Endothelial cell of umbilical vein (primary cell): ENCODE measurements around the gene KRTAP10-7. TPM values are rescaled to one million over a fixed set of nuclear protein-coding genes. Genes with fewer than 3 reads are reported as not detected.
"Not testable (repeated sequence)": the region's sequence is repeated elsewhere in the genome, so short reads cannot be mapped to it uniquely, and the experiment has no call there.

ENCODE experiments used
- BruUV-seq: library from RNA; stranded (reverse); fragments of 400-500 nt; replicated peaks from 2 replicates; lab custom pipeline; 2021; lab: Mats Ljungman, UMichigan
- CTCF ChIA-PET: fragments of 300-600, 350-600 bp; sonication (Branson Sonifier 250); formaldehyde crosslinking; loops from one replicate; lab custom pipeline; 2021; ENCODE audit warnings: antibody characterized with exemption, inconsistent platforms; lab: Charles Lee
- POLR2A ChIA-PET: fragments of 300-600, 350-600 bp; sonication (Branson Sonifier 250); formaldehyde crosslinking; loops from one replicate; lab custom pipeline; 2021; ENCODE audit warnings: antibody characterized with exemption, inconsistent platforms; lab: Charles Lee
- DNase-seq: peaks from one replicate; pipeline ENCODE4 v3.0.0-alpha.2; 2011; ENCODE audit warnings: low read depth, low spot score
- FAIRE-seq: peaks from 2 replicates; lab custom pipeline; 2011; peaks lifted over from hg19 to GRCh38; lab: Jason Lieb, UNC
- H2AFZ ChIP-seq: 2 replicates; pipeline ENCODE4 v1.6.0; 2012; ENCODE audit warnings: low read depth, low read length, control low read depth, inconsistent platforms
- H3K27ac ChIP-seq: 2 replicates; pipeline ENCODE4 v1.5.1; 2011; ENCODE audit warnings: low read depth, mild to moderate bottlenecking, control low read depth, low read length, moderate library complexity; ENCODE audit not compliant: insufficient read depth
- H3K27me3 ChIP-seq, 2 experiments: 2 replicates each; pipeline versions ENCODE4 v1.6.0 to v1.6.1; 2011; ENCODE audit warnings: low read length in 2 of 2, mixed read lengths in 1 of 2; ENCODE audit not compliant: control insufficient read depth in 2 of 2, insufficient read depth in 2 of 2
- H3K36me3 ChIP-seq, 2 experiments: 2 replicates in 1 of 2; 3 replicates in 1 of 2; pipeline ENCODE4 v1.5.1; 2011; ENCODE audit warnings: low read length in 2 of 2, mild to moderate bottlenecking in 1 of 2, moderate library complexity in 1 of 2; ENCODE audit not compliant: control insufficient read depth in 2 of 2, insufficient read depth in 2 of 2; ENCODE audit errors: extremely low read depth in 1 of 2
- H3K4me1 ChIP-seq: 3 replicates; pipeline ENCODE4 v1.5.1; 2011; ENCODE audit warnings: mild to moderate bottlenecking, low read length; ENCODE audit not compliant: control insufficient read depth, insufficient read depth; ENCODE audit errors: extremely low read depth
- H3K4me2 ChIP-seq: 2 replicates; pipeline ENCODE4 v1.6.1; 2011; ENCODE audit warnings: low read length, control low read depth, mixed read lengths; ENCODE audit not compliant: insufficient read depth
- H3K4me3 ChIP-seq, 3 experiments: fragments of 200-600 bp in 1 of 3; sonication (generic), shearing (Covaris generic) in 1 of 3; replicated peaks in 1 of 3; 2 replicates each; pipeline ENCODE4 v1.5.1; 2011 to 2016; ENCODE audit warnings: control low read depth in 3 of 3, low read length in 3 of 3, mild to moderate bottlenecking in 2 of 3, inconsistent platforms in 1 of 3, low read depth in 1 of 3, moderate library complexity in 1 of 3; ENCODE audit not compliant: insufficient read depth in 1 of 3
- H3K79me2 ChIP-seq: 2 replicates; pipeline ENCODE4 v1.6.0; 2012; ENCODE audit warnings: low read length, inconsistent platforms; ENCODE audit not compliant: control insufficient read depth, insufficient read depth
- H3K9ac ChIP-seq: replicated peaks from 2 replicates; pipeline ENCODE3; 2011; ENCODE audit warnings: low read length, control low read depth; ENCODE audit not compliant: insufficient read depth; ENCODE audit errors: extremely low read depth
- H3K9me1 ChIP-seq: replicated peaks from 3 replicates; pipeline ENCODE4 v1.6.0; 2011; ENCODE audit warnings: mild to moderate bottlenecking, low read length; ENCODE audit not compliant: control insufficient read depth, insufficient read depth; ENCODE audit errors: extremely low read depth
- H3K9me3 ChIP-seq: replicated peaks from 2 replicates; pipeline ENCODE4 v1.5.1; 2012; ENCODE audit warnings: low read length, inconsistent platforms; ENCODE audit not compliant: control insufficient read depth, insufficient read depth
- H4K20me1 ChIP-seq: replicated peaks from 2 replicates; pipeline ENCODE3; 2011; ENCODE audit warnings: mild to moderate bottlenecking, low read length; ENCODE audit not compliant: control insufficient read depth, insufficient read depth; ENCODE audit errors: extremely low read depth
- EZH2 ChIP-seq: IDR thresholded peaks from 2 replicates; pipeline ENCODE4 v1.6.1; 2012; ENCODE audit warnings: borderline replicate concordance, low read depth, mild to moderate bottlenecking, moderate library complexity, low read length, inconsistent platforms; ENCODE audit not compliant: severe bottlenecking
- FOS ChIP-seq: IDR thresholded peaks from 2 replicates; pipeline ENCODE4 v1.6.1; 2011; ENCODE audit warnings: mild to moderate bottlenecking, low read length, moderate library complexity, borderline replicate concordance; ENCODE audit not compliant: insufficient read depth
- GATA2 ChIP-seq: IDR thresholded peaks from 2 replicates; pipeline ENCODE4 v1.7.0; 2011; ENCODE audit warnings: low read depth, mild to moderate bottlenecking, moderate library complexity, mixed read lengths, low read length; ENCODE audit not compliant: insufficient read length, insufficient read depth
- JUN ChIP-seq: IDR thresholded peaks from 2 replicates; pipeline ENCODE4 v1.6.1; 2011; ENCODE audit warnings: borderline replicate concordance, low read depth; ENCODE audit not compliant: insufficient read length, insufficient read depth
- MYC ChIP-seq: IDR thresholded peaks from one replicate; pipeline ENCODE4 v1.6.1; 2011; ENCODE audit warnings: mild to moderate bottlenecking, low read depth, low read length
- POLR2A ChIP-seq: IDR thresholded peaks from 2 replicates; pipeline ENCODE4 v1.6.1; 2012; ENCODE audit warnings: low read depth, mild to moderate bottlenecking, control low read depth, low read length
- POLR2AphosphoS5 ChIP-seq: IDR thresholded peaks from 2 replicates; pipeline ENCODE4 v1.6.1; 2012; ENCODE audit warnings: low read depth, mild to moderate bottlenecking, control low read depth, low read length, moderate library complexity; ENCODE audit not compliant: insufficient read depth
- dilution Hi-C: fragments of 300-500 bp; cut with MboI; formaldehyde crosslinking; loops from one replicate; pipeline ENCODE4 v1.15.0; 2019; ENCODE audit warnings: low sequenced_read_pairs; ENCODE audit not compliant: extremely low pct_ligation_motif_present
- intact Hi-C: fragments of 100-400 bp; cut with micrococcal nuclease; formaldehyde crosslinking; loops from one replicate; pipeline ENCODE4 v1.10.0; 2022
- polyA plus RNA-seq, 4 experiments: library from polyadenylated mRNA; depleted of rRNA in 3 of 4; stranded (reverse) in 3 of 4; unstranded in 1 of 4; fragments of >200 nt; gene quantifications; 2 replicates each; pipeline versions ENCODE4 v1.2.1 to v1.2.3, GENCODE V29; 2011 to 2012; ENCODE audit warnings: missing spikeins in 1 of 4
- total RNA-seq: library from RNA; stranded (reverse); gene quantifications from 2 replicates; pipeline ENCODE4 v1.2.3, GENCODE V29; 2021
- TF ChIP-seq, protein P1 (sequence below): IDR thresholded peaks from 2 replicates; pipeline ENCODE4 v1.6.1; 2011; ENCODE audit not compliant: insufficient read depth, insufficient read length
- TF ChIP-seq, protein P2 (sequence below), 2 donors: IDR thresholded peaks; 1 replicate in 1 of 2; 2 replicates in 1 of 2; pipeline ENCODE4 v1.5.1; 2011; ENCODE audit warnings: low read length in 2 of 2, mild to moderate bottlenecking in 2 of 2, moderate library complexity in 2 of 2, control low read depth in 1 of 2, inconsistent platforms in 1 of 2, low read depth in 1 of 2; ENCODE audit not compliant: insufficient read depth in 1 of 2; ENCODE audit errors: extremely low read depth in 1 of 2

Gene KRTAP10-7
- total and polyA plus RNA-seq, 2 donors (not counting 3 experiments of a cell fraction or from before 2014, with no cell fraction given) = not detected

DNA sequence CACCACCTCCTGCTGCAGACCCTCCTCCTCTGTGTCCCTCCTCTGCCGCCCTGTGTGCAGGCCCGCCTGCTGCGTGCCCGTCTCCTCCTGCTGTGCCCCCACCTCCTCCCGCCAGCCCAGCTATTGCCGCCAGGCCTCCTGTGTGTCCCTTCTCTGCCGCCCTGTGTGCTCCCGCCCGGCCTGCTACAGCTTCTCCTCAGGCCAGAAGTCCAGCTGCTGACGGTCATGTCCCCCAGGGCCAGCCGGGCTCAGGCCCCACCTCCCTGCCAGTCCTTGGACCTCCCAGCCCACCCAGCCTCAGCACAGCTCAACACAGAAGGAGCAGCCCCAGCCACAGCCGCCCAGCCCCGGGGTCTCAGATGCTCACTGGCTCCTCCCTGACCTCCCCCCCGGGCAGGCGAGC lies 27.4 kb downstream of the KRTAP10-7 start:
- not testable (repeated sequence) for BruUV-seq

DNA sequence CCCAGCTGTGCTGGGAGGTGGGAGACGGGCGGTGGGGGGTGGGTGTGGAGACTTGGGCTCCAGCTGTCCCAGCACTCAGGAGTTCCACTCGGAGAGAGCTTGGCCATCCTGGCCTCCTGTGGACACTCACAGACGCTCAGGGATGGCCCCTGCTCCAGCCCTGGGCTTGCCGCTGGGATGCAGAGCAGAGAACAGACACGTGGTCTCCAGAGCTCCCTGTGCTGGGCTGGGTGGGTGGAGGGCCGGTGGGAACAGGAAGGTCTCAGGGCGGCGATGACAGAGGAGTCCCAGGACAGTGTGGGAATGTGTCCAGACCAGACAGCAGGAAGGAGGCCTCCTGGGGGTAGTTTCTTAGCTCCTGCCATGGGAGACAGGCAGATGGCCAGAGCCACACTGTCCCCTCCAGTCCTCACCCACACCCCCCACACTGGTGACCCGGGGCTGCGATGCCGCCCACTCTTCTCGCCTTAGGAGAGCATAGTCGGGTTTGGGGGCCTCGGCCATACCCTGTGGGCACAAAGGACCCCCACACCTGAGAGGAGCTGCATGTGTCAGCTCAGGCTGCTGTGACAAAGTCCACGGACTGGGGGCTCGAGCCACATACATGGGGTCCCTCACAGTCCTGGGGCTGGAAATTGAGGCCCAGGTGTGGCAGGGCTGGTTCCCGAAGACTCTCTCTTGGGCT lies 28.5 kb downstream of the KRTAP10-7 start:
- Histone ChIP-seq H3K79me2 (no peaks in the 10 kb centered on the region), H3K27me3 (no peaks in the 10 kb centered on the region), H3K4me2 (no peak overlapping the region), H4K20me1 (no peaks in the 10 kb centered on the region), H3K27ac (no peak overlapping the region), H3K4me3 (no peak overlapping the region), H3K9ac (no peak overlapping the region), H3K4me1 (no peaks in the 10 kb centered on the region), H3K9me1 (no peaks in the 10 kb centered on the region), H3K36me3 (no peaks in the 10 kb centered on the region), H2AFZ (no peak overlapping the region), H3K9me3 (no peaks in the 10 kb centered on the region)
- no TSS peak for BruUV-seq
- no peak for TF ChIP-seq FOS
- TF ChIP-seq, protein P1, sequence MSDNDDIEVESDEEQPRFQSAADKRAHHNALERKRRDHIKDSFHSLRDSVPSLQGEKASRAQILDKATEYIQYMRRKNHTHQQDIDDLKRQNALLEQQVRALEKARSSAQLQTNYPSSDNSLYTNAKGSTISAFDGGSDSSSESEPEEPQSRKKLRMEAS = no peak
- no peak for TF ChIP-seq JUN
- TF ChIP-seq EZH2 = no peak
- TF ChIP-seq GATA2 = no peak
- TF ChIP-seq POLR2AphosphoS5 = no peak
- TF ChIP-seq MYC = no peak
- TF ChIP-seq POLR2A = no peak
- TF ChIP-seq, protein P2, sequence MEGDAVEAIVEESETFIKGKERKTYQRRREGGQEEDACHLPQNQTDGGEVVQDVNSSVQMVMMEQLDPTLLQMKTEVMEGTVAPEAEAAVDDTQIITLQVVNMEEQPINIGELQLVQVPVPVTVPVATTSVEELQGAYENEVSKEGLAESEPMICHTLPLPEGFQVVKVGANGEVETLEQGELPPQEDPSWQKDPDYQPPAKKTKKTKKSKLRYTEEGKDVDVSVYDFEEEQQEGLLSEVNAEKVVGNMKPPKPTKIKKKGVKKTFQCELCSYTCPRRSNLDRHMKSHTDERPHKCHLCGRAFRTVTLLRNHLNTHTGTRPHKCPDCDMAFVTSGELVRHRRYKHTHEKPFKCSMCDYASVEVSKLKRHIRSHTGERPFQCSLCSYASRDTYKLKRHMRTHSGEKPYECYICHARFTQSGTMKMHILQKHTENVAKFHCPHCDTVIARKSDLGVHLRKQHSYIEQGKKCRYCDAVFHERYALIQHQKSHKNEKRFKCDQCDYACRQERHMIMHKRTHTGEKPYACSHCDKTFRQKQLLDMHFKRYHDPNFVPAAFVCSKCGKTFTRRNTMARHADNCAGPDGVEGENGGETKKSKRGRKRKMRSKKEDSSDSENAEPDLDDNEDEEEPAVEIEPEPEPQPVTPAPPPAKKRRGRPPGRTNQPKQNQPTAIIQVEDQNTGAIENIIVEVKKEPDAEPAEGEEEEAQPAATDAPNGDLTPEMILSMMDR (IDR thresholded peaks at IDR 0.05; ENCODE audit: extremely low read depth in 1 of 2, insufficient read depth in 1 of 2, low read depth in 1 of 2, low read length in 2 of 2) = no peak
- ChIA-PET CTCF (no interaction called here), POLR2A (no interaction called here)
- DNase-seq (no peak), FAIRE-seq (no peak)
- dilution Hi-C loops (no loop called here), intact Hi-C loops (no loop called here)

More for the DNA sequence above, 27.4 kb downstream of the KRTAP10-7 start:
- H3K4me2 ChIP-seq, H3K27ac ChIP-seq, H4K20me1 ChIP-seq, H3K27me3 ChIP-seq, POLR2A ChIA-PET, H3K79me2 ChIP-seq, H3K9ac ChIP-seq, H3K9me1 ChIP-seq, H3K36me3 ChIP-seq, H3K9me3 ChIP-seq, CTCF ChIA-PET, intact Hi-C loops, dilution Hi-C loops, DNase-seq, FAIRE-seq, H2AFZ ChIP-seq, H3K4me1 ChIP-seq, H3K4me3 ChIP-seq: not testable (repeated sequence)
